ENCODE measurements around the gene LCE3D. TPM values are rescaled to one million over a fixed set of nuclear protein-coding genes. Genes with fewer than 3 reads are reported as not detected.

LCE3D gene
- polyA plus RNA-seq, 3 donors = not detected

- DNase-seq (ENCODE audit: extremely low read depth in 1 of 11, low read depth in 9 of 11, low spot score in 4 of 11) = no peak
These were observed 44.5 kb downstream of the LCE3D start for GRCh38 chr1:152535774-152536173.

GRCh38 chr1:152533327-152533938, 46.9 kb downstream of the LCE3D start:
- peak in 6 of 11 donors; percentile 1 to 20 (median 8) for DNase-seq (ENCODE audit: extremely low read depth in 1 of 11, low read depth in 9 of 11, low spot score in 4 of 11)

Other genes starting within 250 kb of the LCE3D start
- under 1 TPM; 0.03 to 0.15 (median 0.09) TPM for gene FLG2, start 220.5 kb downstream of the LCE3D start, polyA plus RNA-seq (ENCODE audit: insufficient read length in 3 of 3)
- not detected for gene CRNN, start 166.3 kb downstream of the LCE3D start, polyA plus RNA-seq (ENCODE audit: insufficient read length in 3 of 3)
- not detected for gene LCE5A, start 69.7 kb downstream of the LCE3D start, polyA plus RNA-seq (ENCODE audit: insufficient read length in 3 of 3)
- gene CRCT1, start 66.0 kb downstream of the LCE3D start, polyA plus RNA-seq (ENCODE audit: insufficient read length in 3 of 3) = not detected
- gene LCE3E, start 13.7 kb downstream of the LCE3D start, polyA plus RNA-seq (ENCODE audit: insufficient read length in 3 of 3) = not detected
- gene LCE3C, start 19.7 kb upstream of the LCE3D start, polyA plus RNA-seq (ENCODE audit: insufficient read length in 3 of 3) = not detected
- gene LCE3B, start 33.3 kb upstream of the LCE3D start, polyA plus RNA-seq (ENCODE audit: insufficient read length in 3 of 3) = not detected
- gene LCE3A, start 42.6 kb upstream of the LCE3D start, polyA plus RNA-seq (ENCODE audit: insufficient read length in 3 of 3) = not detected
- not detected for gene LCE2D, start 82.9 kb upstream of the LCE3D start, polyA plus RNA-seq (ENCODE audit: insufficient read length in 3 of 3)
- not detected for gene LCE2C, start 94.8 kb upstream of the LCE3D start, polyA plus RNA-seq (ENCODE audit: insufficient read length in 3 of 3)
- not detected for gene LCE2B, start 105.6 kb upstream of the LCE3D start, polyA plus RNA-seq (ENCODE audit: insufficient read length in 3 of 3)
- gene LCE2A, start 117.8 kb upstream of the LCE3D start, polyA plus RNA-seq (ENCODE audit: insufficient read length in 3 of 3) = not detected
- gene LCE4A, start 127.6 kb upstream of the LCE3D start, polyA plus RNA-seq (ENCODE audit: insufficient read length in 3 of 3) = not detected
- gene KPRP, start 177.5 kb upstream of the LCE3D start, polyA plus RNA-seq (ENCODE audit: insufficient read length in 3 of 3) = not detected
- not detected for gene LCE1F, start 194.6 kb upstream of the LCE3D start, polyA plus RNA-seq (ENCODE audit: insufficient read length in 3 of 3)
- not detected for gene LCE1E, start 205.7 kb upstream of the LCE3D start, polyA plus RNA-seq (ENCODE audit: insufficient read length in 3 of 3)
- not detected for gene LCE1D, start 216.2 kb upstream of the LCE3D start, polyA plus RNA-seq (ENCODE audit: insufficient read length in 3 of 3)
- gene LCE1C, start 226.1 kb upstream of the LCE3D start, polyA plus RNA-seq (ENCODE audit: insufficient read length in 3 of 3) = not detected
- not detected for gene LCE1B, start 231.5 kb upstream of the LCE3D start, polyA plus RNA-seq (ENCODE audit: insufficient read length in 3 of 3)
- not detected for gene LCE1A, start 247.0 kb upstream of the LCE3D start, polyA plus RNA-seq (ENCODE audit: insufficient read length in 3 of 3)

All from renal cortex interstitium (tissue), 11 donors.